ENCODE measurements around the gene OR8B4.

- no peak for TF ChIP-seq ZC3H10 (CRISPR knock-in tag; IDR thresholded peaks at IDR 0.05)
- no peak for TF ChIP-seq ZNF565 (CRISPR knock-in tag; conservative IDR thresholded peaks at IDR 0.05; ENCODE audit: low read depth)
- TF ChIP-seq ZNF70 (CRISPR knock-in tag; IDR thresholded peaks at IDR 0.05) = no peak
- no peak for TF ChIP-seq ARNTL (CRISPR knock-in tag; IDR thresholded peaks at IDR 0.05; ENCODE audit: borderline replicate concordance, low read depth)
- no peak for TF ChIP-seq ZFP30 (CRISPR knock-in tag; IDR thresholded peaks at IDR 0.05)
Measured at GRCh38 chr11:124474079-124474478, 49.4 kb upstream of the OR8B4 start.

Data from SK-N-SH treated with all-trans-retinoic acid at 6 μM for 48 hours (cell line).